Measurements from ENCODE around the gene NLRP13. TPM values are rescaled to one million over a fixed set of nuclear protein-coding genes. Genes with fewer than 3 reads are reported as not detected.

The NLRP13 gene
- total RNA-seq, 1 donor from 2014 or later = not detected

DNA sequence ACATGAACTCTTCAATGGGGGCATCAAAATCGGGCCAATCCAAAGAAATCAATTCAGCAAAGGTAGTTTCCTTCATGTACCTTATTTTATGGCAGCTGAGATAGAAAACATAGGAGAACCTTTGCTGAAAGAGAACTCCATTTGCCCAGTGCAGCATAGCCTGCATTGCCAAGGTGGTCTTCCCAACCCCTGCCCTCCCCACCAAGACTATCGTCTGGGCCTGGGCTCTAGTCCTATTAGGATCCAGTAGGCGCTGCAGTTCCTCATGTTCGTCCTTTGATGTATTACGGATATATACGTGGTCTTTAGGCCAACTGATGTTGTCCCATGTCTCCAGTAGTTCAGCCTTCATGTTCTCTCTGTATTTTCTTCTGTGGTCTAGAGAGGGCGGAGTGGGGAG, 19.2 kb downstream of the NLRP13 start:
- H3K9ac ChIP-seq = no peak overlapping the region
- Mint-ChIP-seq H3K27me3 (ENCODE audit: insufficient read depth, low read depth) (peaks cover 6% of the 10 kb centered on the region), H3K4me1 (no peaks in the 10 kb centered on the region), H3K9me3 (peaks cover 42% of the 10 kb centered on the region), H3K4me3 (no peak overlapping the region), H3K27ac (no peak overlapping the region), H3K36me3 (no peaks in the 10 kb centered on the region)
- H3K4me2 ChIP-seq = no peak overlapping the region
- no peak overlapping the region for H3K4me3 ChIP-seq
- H3K36me3 ChIP-seq = no peaks in the 10 kb centered on the region
- no peaks in the 10 kb centered on the region for H3K27me3 ChIP-seq
- H3K79me2 ChIP-seq (ENCODE audit: low read depth) = no peaks in the 10 kb centered on the region
- no peak overlapping the region for H3K27ac ChIP-seq
- peaks cover 18% of the 10 kb centered on the region for H3K9me3 ChIP-seq (ENCODE audit: low read depth)
- no peaks in the 10 kb centered on the region for H3K4me1 ChIP-seq
- no peak for TF ChIP-seq EZH2phosphoT487 (IDR thresholded peaks at IDR 0.05)
- no peak for TF ChIP-seq CTCF (IDR thresholded peaks at IDR 0.05)
- TF ChIP-seq EZH2 (IDR thresholded peaks at IDR 0.05) = no peak
- H4K20me1 ChIP-seq (ENCODE audit: low read depth) = no peaks in the 10 kb centered on the region
- H2AFZ ChIP-seq (replicated peaks) = no peak overlapping the region
- no peaks in the 10 kb centered on the region for H3F3A ChIP-seq (ENCODE audit: low read depth)
- DNase-seq (ENCODE audit: low spot score) = no peak

GRCh38 chr19:55909801-55910200, 22.3 kb downstream of the NLRP13 start:
- Histone ChIP-seq H3K36me3 (no peaks in the 10 kb centered on the region), H3K79me2 (ENCODE audit: low read depth) (no peaks in the 10 kb centered on the region), H3K27ac (no peak overlapping the region), H3K27me3 (no peaks in the 10 kb centered on the region), H3K9ac (no peak overlapping the region), H3K4me2 (no peak overlapping the region), H3F3A (ENCODE audit: low read depth) (no peaks in the 10 kb centered on the region), H3K4me3 (no peak overlapping the region), H4K20me1 (ENCODE audit: low read depth) (no peaks in the 10 kb centered on the region), H3K4me1 (no peaks in the 10 kb centered on the region), H3K9me3 (ENCODE audit: low read depth) (peaks cover 9% of the 10 kb centered on the region), H2AFZ (replicated peaks) (no peak overlapping the region)
- no peak for DNase-seq (ENCODE audit: low spot score)
- TF ChIP-seq EZH2phosphoT487 (IDR thresholded peaks at IDR 0.05) = no peak
- TF ChIP-seq EZH2 (IDR thresholded peaks at IDR 0.05) = no peak
- no peak for TF ChIP-seq CTCF (IDR thresholded peaks at IDR 0.05)
- peaks cover 6% of the 10 kb centered on the region for H3K27me3 Mint-ChIP-seq (ENCODE audit: insufficient read depth, low read depth)
- H3K27ac Mint-ChIP-seq = no peak overlapping the region
- peaks cover 56% of the 10 kb centered on the region for H3K9me3 Mint-ChIP-seq
- no peaks in the 10 kb centered on the region for H3K4me1 Mint-ChIP-seq
- H3K4me3 Mint-ChIP-seq = no peak overlapping the region
- no peaks in the 10 kb centered on the region for H3K36me3 Mint-ChIP-seq

- H3K4me2 ChIP-seq = no peak overlapping the region
- no peak for TF ChIP-seq CTCF (IDR thresholded peaks at IDR 0.05)
- no peak for TF ChIP-seq EZH2phosphoT487 (IDR thresholded peaks at IDR 0.05)
- TF ChIP-seq EZH2 (IDR thresholded peaks at IDR 0.05) = no peak
- no peaks in the 10 kb centered on the region for H3K4me1 Mint-ChIP-seq
- H4K20me1 ChIP-seq (ENCODE audit: low read depth) = no peaks in the 10 kb centered on the region
- no peaks in the 10 kb centered on the region for H3K36me3 Mint-ChIP-seq
- no peak overlapping the region for H3K27ac ChIP-seq
- peaks cover 56% of the 10 kb centered on the region for H3K9me3 Mint-ChIP-seq
- no peak for DNase-seq (ENCODE audit: low spot score)
- no peaks in the 10 kb centered on the region for H3K79me2 ChIP-seq (ENCODE audit: low read depth)
- H3K27ac Mint-ChIP-seq = no peak overlapping the region
- H2AFZ ChIP-seq (replicated peaks) = no peak overlapping the region
- H3K36me3 ChIP-seq = no peaks in the 10 kb centered on the region
- H3K27me3 ChIP-seq = no peaks in the 10 kb centered on the region
- H3K4me3 Mint-ChIP-seq = no peak overlapping the region
- peaks cover 9% of the 10 kb centered on the region for H3K9me3 ChIP-seq (ENCODE audit: low read depth)
- H3K4me3 ChIP-seq = no peak overlapping the region
- peaks cover 9% of the 10 kb centered on the region for H3K27me3 Mint-ChIP-seq (ENCODE audit: insufficient read depth, low read depth)
- H3K4me1 ChIP-seq = no peaks in the 10 kb centered on the region
- H3K9ac ChIP-seq = no peak overlapping the region
- no peaks in the 10 kb centered on the region for H3F3A ChIP-seq (ENCODE audit: low read depth)
Observed at GRCh38 chr19:55907746-55908145, 24.4 kb downstream of the NLRP13 start.
